ENCODE data around the gene DNER. TPM values are rescaled to one million over a fixed set of nuclear protein-coding genes. Genes with fewer than 3 reads are reported as not detected.

Gene DNER
- total RNA-seq, 1 experiment from 2014 or later = 0.28 TPM

DNA sequence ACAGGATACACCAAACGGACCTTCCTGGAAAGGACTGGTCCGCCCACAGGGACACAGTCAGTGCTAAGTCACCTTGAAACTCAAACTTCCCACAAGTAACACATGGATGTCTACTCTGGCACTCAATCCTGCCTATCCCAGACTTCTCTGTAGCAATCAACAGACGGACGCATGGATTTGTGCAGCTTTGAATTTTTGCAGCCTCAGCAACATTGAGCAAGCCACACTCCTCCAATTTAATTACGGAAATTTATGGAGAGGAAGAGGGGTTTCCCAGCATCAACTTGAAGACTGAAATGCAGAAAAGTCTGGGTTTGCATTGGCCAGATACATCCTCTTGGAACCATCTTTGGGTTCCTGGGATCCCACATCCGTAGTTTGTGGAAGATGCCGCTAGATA is 26.2 kb downstream of the DNER start:
- no peaks in the 10 kb centered on the region for H3K9me2 ChIP-seq (ENCODE audit: insufficient read depth)
- H3K9me3 ChIP-seq (ENCODE audit: insufficient read depth, low read depth) = no peaks in the 10 kb centered on the region
- H3K4me3 ChIP-seq = no peak overlapping the region
- no peaks in the 10 kb centered on the region for H3K36me3 ChIP-seq (ENCODE audit: low read depth)
- H3K4me1 ChIP-seq (replicated peaks; ENCODE audit: insufficient read depth) = no peaks in the 10 kb centered on the region
- DNase-seq = no peak
- POLR2A ChIA-PET (ENCODE audit: unreplicated experiment) = no interaction called here
- no peaks in the 10 kb centered on the region for H3K79me2 ChIP-seq (ENCODE audit: low read depth)
- no peaks in the 10 kb centered on the region for H3K27me3 ChIP-seq (ENCODE audit: insufficient read depth, low read depth)
- intact Hi-C loops (cut with micrococcal nuclease; ENCODE audit: unreplicated experiment) = no loop called here
- no TSS peak for BruUV-seq (replicated peaks)
- no peak overlapping the region for H2AFZ ChIP-seq
- no peak overlapping the region for H3K4me2 ChIP-seq
- CTCF ChIA-PET = no interaction called here
- H3K27ac ChIP-seq = no peak overlapping the region
- no peaks in the 10 kb centered on the region for H3F3A ChIP-seq (ENCODE audit: insufficient read depth, low read depth)
- TF ChIP-seq EZH2 (IDR thresholded peaks at IDR 0.05; ENCODE audit: low read depth) = no peak
- TF ChIP-seq CTCF (conservative IDR thresholded peaks at IDR 0.05) = no peak
- H4K20me1 ChIP-seq (ENCODE audit: insufficient read depth) = no peaks in the 10 kb centered on the region

DNA sequence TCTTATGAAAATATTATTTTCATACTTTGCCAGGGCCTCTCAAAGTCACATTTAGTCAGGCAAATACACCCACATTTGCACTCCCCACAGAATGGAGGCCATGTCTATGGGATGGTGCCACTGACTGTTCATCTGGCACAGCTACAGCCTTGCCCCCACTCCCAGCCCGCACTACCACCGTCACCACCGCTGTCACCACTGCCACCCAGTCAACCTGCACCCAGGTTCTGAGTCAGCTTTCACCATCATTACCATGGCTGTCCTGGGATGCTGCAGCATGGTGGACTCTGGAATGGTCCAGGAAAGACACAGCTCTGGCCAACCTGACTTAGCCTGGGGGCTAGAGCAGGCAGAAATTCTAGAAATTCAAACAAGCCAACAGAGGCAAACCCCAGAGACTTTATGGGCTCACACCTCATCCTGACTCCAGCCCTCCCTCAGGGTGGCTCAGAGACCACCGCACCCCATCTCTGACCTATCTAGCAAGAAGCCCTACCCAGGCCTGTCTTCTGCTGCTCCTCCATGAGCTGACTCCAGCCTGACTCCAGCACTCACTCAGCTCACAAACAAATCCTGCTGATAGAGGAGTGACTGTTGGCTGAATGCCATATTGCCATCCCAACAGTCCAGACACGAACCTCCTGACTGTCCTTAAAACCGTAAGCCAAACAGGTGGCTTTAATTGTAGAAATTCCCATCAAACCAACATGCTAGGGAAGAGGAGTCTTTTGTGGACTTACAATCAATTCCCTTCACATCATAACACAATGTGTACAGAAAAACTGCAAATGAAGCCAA is 28.0 kb downstream of the DNER start:
- no peaks in the 10 kb centered on the region for H3K9me2 ChIP-seq (ENCODE audit: insufficient read depth)
- H3F3A ChIP-seq (ENCODE audit: insufficient read depth, low read depth) = no peaks in the 10 kb centered on the region
- no peak for TF ChIP-seq EZH2 (IDR thresholded peaks at IDR 0.05; ENCODE audit: low read depth)
- TF ChIP-seq CTCF (conservative IDR thresholded peaks at IDR 0.05) = no peak
- intact Hi-C loops (cut with micrococcal nuclease; ENCODE audit: unreplicated experiment) = no loop called here
- H2AFZ ChIP-seq = no peak overlapping the region
- BruUV-seq (replicated peaks) = no TSS peak
- H3K4me2 ChIP-seq = no peak overlapping the region
- H3K9me3 ChIP-seq (ENCODE audit: insufficient read depth, low read depth) = no peaks in the 10 kb centered on the region
- no peaks in the 10 kb centered on the region for H4K20me1 ChIP-seq (ENCODE audit: insufficient read depth)
- H3K27ac ChIP-seq = no peak overlapping the region
- no peaks in the 10 kb centered on the region for H3K27me3 ChIP-seq (ENCODE audit: insufficient read depth, low read depth)
- ChIA-PET POLR2A (ENCODE audit: unreplicated experiment) (no interaction called here), CTCF (no interaction called here)
- H3K4me3 ChIP-seq = no peak overlapping the region
- no peaks in the 10 kb centered on the region for H3K79me2 ChIP-seq (ENCODE audit: low read depth)
- no peaks in the 10 kb centered on the region for H3K4me1 ChIP-seq (replicated peaks; ENCODE audit: insufficient read depth)
- DNase-seq = no peak
- no peaks in the 10 kb centered on the region for H3K36me3 ChIP-seq (ENCODE audit: low read depth)

- Histone ChIP-seq H3K9me2 (ENCODE audit: insufficient read depth) (no peaks in the 10 kb centered on the region), H3K27ac (no peak overlapping the region), H4K20me1 (ENCODE audit: insufficient read depth) (no peaks in the 10 kb centered on the region), H3K9me3 (ENCODE audit: insufficient read depth, low read depth) (no peaks in the 10 kb centered on the region), H3K27me3 (ENCODE audit: insufficient read depth, low read depth) (no peaks in the 10 kb centered on the region), H3K4me1 (replicated peaks; ENCODE audit: insufficient read depth) (no peaks in the 10 kb centered on the region), H3K36me3 (ENCODE audit: low read depth) (no peaks in the 10 kb centered on the region), H3F3A (ENCODE audit: insufficient read depth, low read depth) (no peaks in the 10 kb centered on the region), H3K4me3 (no peak overlapping the region), H3K79me2 (ENCODE audit: low read depth) (no peaks in the 10 kb centered on the region), H2AFZ (no peak overlapping the region), H3K4me2 (no peak overlapping the region)
- intact Hi-C loops (cut with micrococcal nuclease; ENCODE audit: unreplicated experiment) = no loop called here
- ChIA-PET CTCF (no interaction called here), POLR2A (ENCODE audit: unreplicated experiment) (no interaction called here)
- TF ChIP-seq CTCF (conservative IDR thresholded peaks at IDR 0.05) (no peak), EZH2 (IDR thresholded peaks at IDR 0.05; ENCODE audit: low read depth) (no peak)
- DNase-seq = no peak
- no TSS peak for BruUV-seq (replicated peaks)
Measured at GRCh38 chr2:229684942-229685562, 29.3 kb downstream of the DNER start.
